ENCODE measurements around the gene GPHN. TPM values are rescaled to one million over a fixed set of nuclear protein-coding genes. Genes with fewer than 3 reads are reported as not detected.

The GPHN gene
- total and polyA plus RNA-seq, 2 donors (not counting 3 experiments of a cell fraction or from before 2014, with no cell fraction given), result 5.1 to 23.2 TPM

GRCh38 chr14:66802962-66803361, 295.0 kb downstream of the GPHN start:
- FAIRE-seq, result no peak

GRCh38 chr14:66804141-66804540, 296.2 kb downstream of the GPHN start:
- no peaks in the 10 kb centered on the region for H3K79me2 ChIP-seq (ENCODE audit: control insufficient read depth, insufficient read depth, low read length)
- H3K9me3 ChIP-seq (replicated peaks; ENCODE audit: control insufficient read depth, insufficient read depth, low read length), result no peaks in the 10 kb centered on the region
- H2AFZ ChIP-seq (ENCODE audit: low read depth, low read length), result no peak overlapping the region
- H3K27me3 ChIP-seq (ENCODE audit: control insufficient read depth in 2 of 2, insufficient read depth in 2 of 2, low read length in 2 of 2), result no peaks in the 10 kb centered on the region
- peak; percentile 87 for FAIRE-seq
- no peak for TF ChIP-seq POLR2A (IDR thresholded peaks at IDR 0.05; ENCODE audit: low read depth, low read length)
- H3K36me3 ChIP-seq (ENCODE audit: control insufficient read depth in 2 of 2, extremely low read depth in 1 of 2, insufficient read depth in 2 of 2, low read length in 2 of 2), result no peaks in the 10 kb centered on the region
- no TSS peak for BruUV-seq (replicated peaks)
- DNase-seq (ENCODE audit: low read depth, low spot score), result peak; percentile 80
- no peaks in the 10 kb centered on the region for H4K20me1 ChIP-seq (replicated peaks; ENCODE audit: control insufficient read depth, extremely low read depth, insufficient read depth, low read length)
- ChIA-PET CTCF (interaction anchor here (0.9 to 1.0 kb wide), 2 partner anchors 9 to 309 kb away, joined by 3 read pairs; no protein-coding TSS in a partner anchor), POLR2A (no interaction called here)
- H3K4me3 ChIP-seq (replicated peaks in 1 of 3; ENCODE audit: insufficient read depth in 1 of 3, low read depth in 1 of 3, low read length in 3 of 3), result no peak overlapping the region
- peaks cover 3% of the 10 kb centered on the region for H3K4me1 ChIP-seq (ENCODE audit: control insufficient read depth, extremely low read depth, insufficient read depth, low read length)
- dilution Hi-C loops (cut with MboI; ENCODE audit: extremely low pct_ligation_motif_present, low sequenced_read_pairs), result loop anchor here (25.0 kb wide), 1 partner anchor 108 kb away; no protein-coding TSS in a partner anchor
- no peak overlapping the region for H3K27ac ChIP-seq (ENCODE audit: insufficient read depth, low read depth, low read length)
- H3K9ac ChIP-seq (replicated peaks; ENCODE audit: extremely low read depth, insufficient read depth, low read length), result no peak overlapping the region
- peak overlapping the region; percentile 16 for H3K4me2 ChIP-seq (ENCODE audit: insufficient read depth, low read length)
- H3K9me1 ChIP-seq (replicated peaks; ENCODE audit: control insufficient read depth, extremely low read depth, insufficient read depth, low read length), result no peaks in the 10 kb centered on the region
- intact Hi-C loops (cut with micrococcal nuclease), result no loop called here

More at GRCh38 chr14:66802962-66803361, 295.0 kb downstream of the GPHN start:
- CTCF ChIA-PET, result no interaction called here
- Histone ChIP-seq H3K9me3 (replicated peaks; ENCODE audit: control insufficient read depth, insufficient read depth, low read length) (no peaks in the 10 kb centered on the region), H3K9me1 (replicated peaks; ENCODE audit: control insufficient read depth, extremely low read depth, insufficient read depth, low read length) (no peaks in the 10 kb centered on the region), H4K20me1 (replicated peaks; ENCODE audit: control insufficient read depth, extremely low read depth, insufficient read depth, low read length) (no peaks in the 10 kb centered on the region), H3K4me2 (ENCODE audit: insufficient read depth, low read length) (no peak overlapping the region), H3K4me3 (replicated peaks in 1 of 3; ENCODE audit: insufficient read depth in 1 of 3, low read depth in 1 of 3, low read length in 3 of 3) (no peak overlapping the region), H3K27ac (ENCODE audit: insufficient read depth, low read depth, low read length) (no peak overlapping the region), H3K36me3 (ENCODE audit: control insufficient read depth in 2 of 2, extremely low read depth in 1 of 2, insufficient read depth in 2 of 2, low read length in 2 of 2) (no peaks in the 10 kb centered on the region), H3K9ac (replicated peaks; ENCODE audit: extremely low read depth, insufficient read depth, low read length) (no peak overlapping the region), H3K4me1 (ENCODE audit: control insufficient read depth, extremely low read depth, insufficient read depth, low read length) (peaks cover 3% of the 10 kb centered on the region), H3K27me3 (ENCODE audit: control insufficient read depth in 2 of 2, insufficient read depth in 2 of 2, low read length in 2 of 2) (no peaks in the 10 kb centered on the region), H2AFZ (ENCODE audit: low read depth, low read length) (no peak overlapping the region), H3K79me2 (ENCODE audit: control insufficient read depth, insufficient read depth, low read length) (no peaks in the 10 kb centered on the region)
- DNase-seq (ENCODE audit: low read depth, low spot score), result no peak
- intact Hi-C loops (cut with micrococcal nuclease), result no loop called here
- dilution Hi-C loops (cut with MboI; ENCODE audit: extremely low pct_ligation_motif_present, low sequenced_read_pairs), result loop anchor here (25.0 kb wide), 1 partner anchor 109 kb away; no protein-coding TSS in a partner anchor
- POLR2A ChIA-PET, result no interaction called here
- no peak for TF ChIP-seq EZH2 (IDR thresholded peaks at IDR 0.05; ENCODE audit: borderline replicate concordance, low read depth, low read length, severe bottlenecking)
- TF ChIP-seq JUN (IDR thresholded peaks at IDR 0.05; ENCODE audit: borderline replicate concordance, insufficient read depth, insufficient read length, low read depth), result no peak
- TF ChIP-seq POLR2AphosphoS5 (IDR thresholded peaks at IDR 0.05; ENCODE audit: insufficient read depth, low read depth, low read length), result no peak
- TF ChIP-seq, protein P1, sequence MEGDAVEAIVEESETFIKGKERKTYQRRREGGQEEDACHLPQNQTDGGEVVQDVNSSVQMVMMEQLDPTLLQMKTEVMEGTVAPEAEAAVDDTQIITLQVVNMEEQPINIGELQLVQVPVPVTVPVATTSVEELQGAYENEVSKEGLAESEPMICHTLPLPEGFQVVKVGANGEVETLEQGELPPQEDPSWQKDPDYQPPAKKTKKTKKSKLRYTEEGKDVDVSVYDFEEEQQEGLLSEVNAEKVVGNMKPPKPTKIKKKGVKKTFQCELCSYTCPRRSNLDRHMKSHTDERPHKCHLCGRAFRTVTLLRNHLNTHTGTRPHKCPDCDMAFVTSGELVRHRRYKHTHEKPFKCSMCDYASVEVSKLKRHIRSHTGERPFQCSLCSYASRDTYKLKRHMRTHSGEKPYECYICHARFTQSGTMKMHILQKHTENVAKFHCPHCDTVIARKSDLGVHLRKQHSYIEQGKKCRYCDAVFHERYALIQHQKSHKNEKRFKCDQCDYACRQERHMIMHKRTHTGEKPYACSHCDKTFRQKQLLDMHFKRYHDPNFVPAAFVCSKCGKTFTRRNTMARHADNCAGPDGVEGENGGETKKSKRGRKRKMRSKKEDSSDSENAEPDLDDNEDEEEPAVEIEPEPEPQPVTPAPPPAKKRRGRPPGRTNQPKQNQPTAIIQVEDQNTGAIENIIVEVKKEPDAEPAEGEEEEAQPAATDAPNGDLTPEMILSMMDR (IDR thresholded peaks at IDR 0.05; ENCODE audit: extremely low read depth in 1 of 2, insufficient read depth in 1 of 2, low read depth in 1 of 2, low read length in 2 of 2), result no peak
- no peak for TF ChIP-seq POLR2A (IDR thresholded peaks at IDR 0.05; ENCODE audit: low read depth, low read length)
- no TSS peak for BruUV-seq (replicated peaks)
